ENCODE measurements around the gene STN1.

GRCh38 chr10:103890688-103891087 is 27.3 kb downstream of the STN1 start:
- TF ChIP-seq CTCF (conservative IDR thresholded peaks at IDR 0.05 in 1 of 2, IDR thresholded peaks at IDR 0.05 in 1 of 2; ENCODE audit: low read depth in 1 of 2, low read length in 2 of 2) (no peak), EZH2 (IDR thresholded peaks at IDR 0.05; ENCODE audit: low read length, missing control alignments) (no peak)
